ENCODE measurements around the gene FAM50B. TPM values are rescaled to one million over a fixed set of nuclear protein-coding genes. Genes with fewer than 3 reads are reported as not detected.

Gene FAM50B
- polyA plus RNA-seq, 4 donors: 9.3 to 13.0 (median 11.1) TPM

DNA sequence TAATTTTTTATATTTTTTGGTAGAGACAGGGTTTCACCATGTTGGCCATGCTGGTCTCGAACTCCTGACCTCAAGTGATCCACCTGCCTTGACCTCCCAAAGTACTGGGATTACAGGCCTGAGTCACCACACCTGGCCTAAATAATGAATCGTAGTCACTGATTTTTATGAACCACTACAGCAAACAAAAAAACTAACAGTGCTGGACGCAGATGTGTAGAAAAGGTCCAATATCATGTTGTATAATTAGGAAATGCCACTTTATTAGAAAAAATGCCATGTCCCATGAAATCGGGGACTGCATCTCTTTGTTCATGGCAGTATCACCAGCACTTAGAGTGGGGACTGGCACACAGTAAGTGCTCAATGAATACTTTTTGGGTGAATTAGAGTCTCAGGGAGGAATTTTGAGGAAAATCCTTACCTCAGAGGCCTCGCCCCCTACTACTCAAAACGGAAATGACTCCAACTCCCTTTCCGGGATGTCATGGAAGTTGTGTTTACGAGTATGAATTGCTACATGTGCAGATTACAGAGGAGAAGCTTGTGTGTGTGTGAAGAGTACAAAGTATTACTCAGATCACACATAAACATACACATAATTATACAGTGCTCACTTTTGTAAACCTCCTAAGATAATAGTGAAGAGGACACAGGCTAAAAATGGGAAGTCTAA, 43.6 kb upstream of the FAM50B start:
- no peak for FAIRE-seq

DNA sequence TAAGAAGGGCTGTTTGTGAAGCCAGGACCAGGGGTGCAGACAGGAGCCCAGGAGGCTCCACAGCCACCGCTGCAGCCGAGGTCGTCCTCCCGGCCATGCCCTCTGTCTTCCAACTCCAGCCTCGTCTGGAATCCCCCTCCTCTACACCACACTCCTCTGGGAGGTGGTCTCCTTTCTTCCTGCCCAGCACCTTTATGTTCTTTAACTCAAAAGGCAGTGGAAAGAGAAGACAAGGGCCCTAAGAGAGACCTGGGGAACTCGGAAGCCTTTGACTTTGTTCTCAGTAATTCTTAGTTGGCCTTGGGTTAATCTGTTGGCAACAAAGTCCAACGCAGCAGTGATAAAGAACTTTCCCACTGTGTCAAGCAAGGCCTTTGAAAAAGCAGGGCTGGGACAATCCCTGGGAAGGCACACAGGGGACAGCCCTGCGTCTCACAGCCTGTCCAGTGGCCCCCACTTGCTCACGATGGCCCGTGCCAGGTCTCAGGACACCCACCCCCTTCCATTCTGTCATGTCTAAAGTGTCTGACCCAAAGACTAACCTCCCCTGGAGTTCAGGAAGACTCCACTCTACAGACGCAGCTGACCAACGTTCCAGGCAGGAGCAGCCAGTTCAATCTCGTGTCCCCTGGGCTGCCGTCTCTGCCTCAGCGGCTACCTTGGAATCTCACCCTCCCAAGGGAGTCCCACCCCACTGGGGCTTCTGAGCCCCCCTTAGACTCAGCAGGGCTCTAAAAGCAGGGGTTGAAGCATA, 42.8 kb upstream of the FAM50B start:
- Histone ChIP-seq H3K27me3 (ENCODE audit: control insufficient read depth in 3 of 3, insufficient read depth in 3 of 3, low read length in 3 of 3) (no peaks in the 10 kb centered on the region), H3K4me1 (ENCODE audit: control insufficient read depth in 3 of 3, insufficient read depth in 2 of 3, low read depth in 1 of 3, low read length in 2 of 3) (peaks cover 0 to 34% (median 2%) of the 10 kb centered on the region in 3 donors), H3K4me3 (ENCODE audit: low read depth in 1 of 3, low read length in 3 of 3) (no peak overlapping the region), H3K36me3 (ENCODE audit: control insufficient read depth in 3 of 3, insufficient read depth in 2 of 3, low read depth in 1 of 3, low read length in 3 of 3) (no peaks in the 10 kb centered on the region), H3K9me3 (ENCODE audit: control insufficient read depth in 2 of 2, insufficient read depth in 1 of 2, low read depth in 1 of 2, low read length in 1 of 2) (no peaks in the 10 kb centered on the region), H3K27ac (ENCODE audit: low read depth in 1 of 3, low read length in 2 of 3) (peak overlapping the region; percentile 76 to 94 (median 79))
- DNase-seq (peak; percentile 90 to 94), FAIRE-seq (no peak)
- WGBS, 3 donors: 24 to 65% (median 32%) methylated on average over 15 of the region's 15 CpGs

More for the DNA sequence above, 43.6 kb upstream of the FAM50B start:
- H3K27me3 ChIP-seq (ENCODE audit: control insufficient read depth in 3 of 3, insufficient read depth in 3 of 3, low read length in 3 of 3): no peaks in the 10 kb centered on the region
- peak; percentile 74 to 77 for DNase-seq
- WGBS, 3 donors: 56 to 71% (median 61%) methylated on average over 8 of the region's 8 CpGs
- peaks cover 0 to 34% (median 2%) of the 10 kb centered on the region in 3 donors for H3K4me1 ChIP-seq (ENCODE audit: control insufficient read depth in 3 of 3, insufficient read depth in 2 of 3, low read depth in 1 of 3, low read length in 2 of 3)
- no peaks in the 10 kb centered on the region for H3K36me3 ChIP-seq (ENCODE audit: control insufficient read depth in 3 of 3, insufficient read depth in 2 of 3, low read depth in 1 of 3, low read length in 3 of 3)
- H3K27ac ChIP-seq (ENCODE audit: low read depth in 1 of 3, low read length in 2 of 3): peak overlapping the region; percentile 76 to 94 (median 79)
- H3K9me3 ChIP-seq (ENCODE audit: control insufficient read depth in 2 of 2, insufficient read depth in 1 of 2, low read depth in 1 of 2, low read length in 1 of 2): no peaks in the 10 kb centered on the region
- no peak overlapping the region for H3K4me3 ChIP-seq (ENCODE audit: low read depth in 1 of 3, low read length in 3 of 3)

DNA sequence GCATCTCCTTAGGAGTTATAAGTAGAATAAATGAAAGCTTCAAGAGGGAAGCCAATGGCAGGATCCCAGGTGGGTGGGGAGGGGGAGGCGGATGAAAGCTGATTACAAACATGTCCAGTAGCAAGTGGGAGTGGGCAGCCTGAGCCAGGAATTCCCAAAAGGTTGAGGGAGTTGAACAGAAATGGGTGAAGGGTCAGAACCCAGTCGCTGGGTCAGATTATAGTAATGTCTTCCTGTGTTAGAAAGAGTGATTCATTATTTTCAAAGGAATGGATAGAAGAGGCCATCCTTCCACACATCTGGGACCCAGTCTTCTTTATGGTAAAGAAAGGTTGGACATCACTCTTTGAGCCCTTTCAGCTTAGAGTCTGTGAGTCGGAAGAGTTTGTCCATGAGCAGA, 41.0 kb upstream of the FAM50B start:
- no peak for DNase-seq
- peaks cover 0 to 3% (median 0%) of the 10 kb centered on the region in 3 donors for H3K36me3 ChIP-seq (ENCODE audit: control insufficient read depth in 3 of 3, insufficient read depth in 2 of 3, low read depth in 1 of 3, low read length in 3 of 3)
- no peak for FAIRE-seq
- H3K4me1 ChIP-seq (ENCODE audit: control insufficient read depth in 3 of 3, insufficient read depth in 2 of 3, low read depth in 1 of 3, low read length in 2 of 3): peaks cover 0 to 34% (median 2%) of the 10 kb centered on the region in 3 donors
- 88 to 94% (median 91%) methylated on average over 3 of the region's 3 CpGs for WGBS, 3 donors
- H3K9me3 ChIP-seq (ENCODE audit: control insufficient read depth in 2 of 2, insufficient read depth in 1 of 2, low read depth in 1 of 2, low read length in 1 of 2): no peaks in the 10 kb centered on the region
- no peak overlapping the region for H3K4me3 ChIP-seq (ENCODE audit: low read depth in 1 of 3, low read length in 3 of 3)
- no peak overlapping the region for H3K27ac ChIP-seq (ENCODE audit: low read depth in 1 of 3, low read length in 2 of 3)
- H3K27me3 ChIP-seq (ENCODE audit: control insufficient read depth in 3 of 3, insufficient read depth in 3 of 3, low read length in 3 of 3): no peaks in the 10 kb centered on the region

DNA sequence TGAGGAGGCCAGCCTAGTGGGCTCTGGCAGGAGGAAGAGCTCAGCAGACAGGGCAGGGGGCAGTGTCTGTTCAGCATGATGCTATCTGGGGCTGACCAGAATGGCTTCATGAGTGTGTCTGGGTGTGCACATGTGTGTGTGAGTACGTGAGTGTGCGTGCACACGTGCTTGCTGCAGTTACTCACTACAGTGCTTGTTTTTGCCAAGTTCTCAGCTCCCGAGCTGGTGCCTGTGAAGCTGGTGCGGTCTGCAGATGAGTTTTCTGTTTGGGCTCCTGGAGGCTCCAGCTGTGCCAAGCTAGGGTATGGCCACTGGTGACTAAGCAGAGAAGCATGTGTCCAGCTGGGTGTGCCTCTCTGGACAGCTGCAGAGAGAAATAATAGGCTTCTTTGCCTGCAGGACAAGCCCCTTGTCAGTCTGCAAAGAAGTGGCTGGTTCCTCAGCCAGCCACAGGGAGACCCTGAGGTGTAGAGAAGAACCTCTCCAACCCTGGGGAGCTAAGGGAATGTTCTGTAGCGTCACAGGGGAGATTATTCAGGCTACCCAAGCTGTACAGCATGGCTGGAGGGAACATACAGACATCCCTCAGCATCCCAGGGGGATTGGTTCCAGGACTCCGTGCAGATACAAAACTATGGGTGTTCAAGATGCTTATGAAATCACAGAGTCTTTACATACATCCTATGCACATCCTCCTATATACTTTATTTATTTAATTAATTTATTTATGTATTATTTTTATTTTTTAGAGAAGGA, 40.2 kb upstream of the FAM50B start:
- Histone ChIP-seq H3K9me3 (ENCODE audit: control insufficient read depth in 2 of 2, insufficient read depth in 1 of 2, low read depth in 1 of 2, low read length in 1 of 2) (no peaks in the 10 kb centered on the region), H3K36me3 (ENCODE audit: control insufficient read depth in 3 of 3, insufficient read depth in 2 of 3, low read depth in 1 of 3, low read length in 3 of 3) (peaks cover 0 to 3% (median 0%) of the 10 kb centered on the region in 3 donors), H3K27ac (ENCODE audit: low read depth in 1 of 3, low read length in 2 of 3) (no peak overlapping the region), H3K27me3 (ENCODE audit: control insufficient read depth in 3 of 3, insufficient read depth in 3 of 3, low read length in 3 of 3) (no peaks in the 10 kb centered on the region), H3K4me3 (ENCODE audit: low read depth in 1 of 3, low read length in 3 of 3) (no peak overlapping the region), H3K4me1 (ENCODE audit: control insufficient read depth in 3 of 3, insufficient read depth in 2 of 3, low read depth in 1 of 3, low read length in 2 of 3) (peaks cover 0 to 33% (median 2%) of the 10 kb centered on the region in 3 donors)
- WGBS, 3 donors: 73 to 86% (median 79%) methylated on average over 7 of the region's 7 CpGs
- peak; percentile 20 to 61 for DNase-seq
- no peak for FAIRE-seq

DNA sequence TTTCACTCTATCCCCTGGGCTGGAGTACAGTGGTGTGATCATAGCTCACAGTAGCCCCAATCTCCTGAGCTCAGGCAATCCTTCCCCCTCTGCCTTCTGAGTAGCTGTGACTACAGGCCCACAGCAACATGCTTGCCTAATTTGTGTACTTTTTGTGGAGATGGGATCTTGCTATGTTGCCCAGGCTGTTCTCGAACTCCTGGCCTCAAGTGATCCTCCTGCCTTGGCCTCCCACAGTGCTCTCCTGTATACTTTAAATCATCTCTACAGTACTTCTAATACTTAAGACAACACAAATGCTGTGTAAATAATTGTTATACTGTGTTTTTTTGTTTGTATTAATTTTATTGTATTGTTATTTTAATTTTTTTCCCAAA, 39.7 kb upstream of the FAM50B start:
- H3K4me3 ChIP-seq (ENCODE audit: low read depth in 1 of 3, low read length in 3 of 3): no peak overlapping the region
- no peak overlapping the region for H3K27ac ChIP-seq (ENCODE audit: low read depth in 1 of 3, low read length in 2 of 3)
- FAIRE-seq (no peak), DNase-seq (no peak)
- peaks cover 0 to 3% (median 0%) of the 10 kb centered on the region in 3 donors for H3K36me3 ChIP-seq (ENCODE audit: control insufficient read depth in 3 of 3, insufficient read depth in 2 of 3, low read depth in 1 of 3, low read length in 3 of 3)
- WGBS, 3 donors: 87 to 94% (median 90%) methylated on average over 1 of the region's 1 CpG
- no peaks in the 10 kb centered on the region for H3K27me3 ChIP-seq (ENCODE audit: control insufficient read depth in 3 of 3, insufficient read depth in 3 of 3, low read length in 3 of 3)
- no peaks in the 10 kb centered on the region for H3K9me3 ChIP-seq (ENCODE audit: control insufficient read depth in 2 of 2, insufficient read depth in 1 of 2, low read depth in 1 of 2, low read length in 1 of 2)
- H3K4me1 ChIP-seq (ENCODE audit: control insufficient read depth in 3 of 3, insufficient read depth in 2 of 3, low read depth in 1 of 3, low read length in 2 of 3): peaks cover 0 to 30% (median 2%) of the 10 kb centered on the region in 3 donors

DNA sequence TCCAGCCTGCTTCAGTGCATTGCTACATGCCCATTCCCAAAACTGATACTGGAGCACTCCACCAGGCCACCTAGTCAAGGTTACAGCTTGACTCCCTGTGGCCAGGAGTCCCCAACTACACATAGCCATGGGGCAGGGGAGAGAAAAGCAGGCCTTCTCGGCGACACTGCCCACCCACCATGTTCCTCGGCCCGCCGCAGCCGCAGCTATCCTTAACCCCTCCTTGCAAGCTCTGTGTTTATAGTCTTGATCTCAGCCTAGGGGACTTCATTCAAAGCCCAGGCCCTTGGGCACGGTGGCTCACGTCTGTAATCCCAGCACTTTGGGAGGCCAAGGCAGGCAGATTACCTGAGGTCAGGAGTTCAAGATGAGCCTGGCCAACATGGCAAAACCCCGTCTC, 39.2 kb upstream of the FAM50B start:
- Histone ChIP-seq H3K27me3 (ENCODE audit: control insufficient read depth in 3 of 3, insufficient read depth in 3 of 3, low read length in 3 of 3) (no peaks in the 10 kb centered on the region), H3K27ac (ENCODE audit: low read depth in 1 of 3, low read length in 2 of 3) (no peak overlapping the region), H3K9me3 (ENCODE audit: control insufficient read depth in 2 of 2, insufficient read depth in 1 of 2, low read depth in 1 of 2, low read length in 1 of 2) (no peaks in the 10 kb centered on the region), H3K4me3 (ENCODE audit: low read depth in 1 of 3, low read length in 3 of 3) (no peak overlapping the region), H3K36me3 (ENCODE audit: control insufficient read depth in 3 of 3, insufficient read depth in 2 of 3, low read depth in 1 of 3, low read length in 3 of 3) (peaks cover 0 to 3% (median 0%) of the 10 kb centered on the region in 3 donors), H3K4me1 (ENCODE audit: control insufficient read depth in 3 of 3, insufficient read depth in 2 of 3, low read depth in 1 of 3, low read length in 2 of 3) (peaks cover 0 to 30% (median 2%) of the 10 kb centered on the region in 3 donors)
- FAIRE-seq: no peak
- 92 to 95% (median 93%) methylated on average over 9 of the region's 9 CpGs for WGBS, 3 donors
- no peak for DNase-seq

DNA sequence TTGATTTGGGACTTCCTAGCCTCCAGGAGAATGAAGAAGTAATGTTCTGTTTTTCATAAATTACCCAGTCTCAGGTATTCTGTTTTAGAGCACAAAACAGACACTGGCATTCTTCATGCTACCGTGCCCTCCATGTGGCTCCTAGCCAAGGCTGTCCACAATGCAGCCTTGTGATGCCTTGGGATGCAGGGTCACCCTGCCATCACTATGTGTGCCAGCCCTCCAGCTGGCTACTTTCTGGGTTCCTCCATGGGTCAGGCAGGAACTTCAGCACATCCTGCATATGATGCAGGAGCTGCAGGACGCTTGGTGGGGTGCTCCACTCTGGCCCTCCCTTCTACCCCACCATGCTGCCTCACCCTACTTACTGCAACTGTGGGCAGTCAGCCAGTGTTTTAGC, 38.0 kb upstream of the FAM50B start:
- H3K36me3 ChIP-seq (ENCODE audit: control insufficient read depth in 3 of 3, insufficient read depth in 2 of 3, low read depth in 1 of 3, low read length in 3 of 3): peaks cover 0 to 3% (median 0%) of the 10 kb centered on the region in 3 donors
- peaks cover 0 to 18% (median 2%) of the 10 kb centered on the region in 3 donors for H3K4me1 ChIP-seq (ENCODE audit: control insufficient read depth in 3 of 3, insufficient read depth in 2 of 3, low read depth in 1 of 3, low read length in 2 of 3)
- H3K27me3 ChIP-seq (ENCODE audit: control insufficient read depth in 3 of 3, insufficient read depth in 3 of 3, low read length in 3 of 3): no peaks in the 10 kb centered on the region
- WGBS, 3 donors: 49 to 60% (median 53%) methylated on average over 2 of the region's 2 CpGs
- H3K9me3 ChIP-seq (ENCODE audit: control insufficient read depth in 2 of 2, insufficient read depth in 1 of 2, low read depth in 1 of 2, low read length in 1 of 2): no peaks in the 10 kb centered on the region
- FAIRE-seq: no peak
- DNase-seq: no peak
- H3K27ac ChIP-seq (ENCODE audit: low read depth in 1 of 3, low read length in 2 of 3): no peak overlapping the region
- no peak overlapping the region for H3K4me3 ChIP-seq (ENCODE audit: low read depth in 1 of 3, low read length in 3 of 3)

DNA sequence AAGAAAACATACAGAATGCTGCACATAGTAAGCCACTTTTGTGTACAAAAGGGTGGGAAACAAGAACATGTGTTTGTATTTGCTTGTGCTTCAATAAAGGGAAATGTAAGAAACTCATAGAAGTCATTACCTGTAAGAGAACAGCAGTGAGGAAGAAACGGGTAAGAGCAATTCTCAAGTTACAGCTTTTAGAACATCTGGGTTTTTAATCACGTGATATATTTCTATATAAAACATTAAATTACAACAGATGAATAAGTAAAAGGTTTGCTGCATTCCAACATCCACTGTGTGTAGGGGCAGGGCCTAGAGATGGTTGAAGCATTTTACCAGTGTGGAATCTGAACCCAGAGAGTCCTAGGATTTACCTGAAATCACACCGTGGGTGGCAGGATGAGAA, 36.6 kb upstream of the FAM50B start:
- H3K27me3 ChIP-seq (ENCODE audit: control insufficient read depth in 3 of 3, insufficient read depth in 3 of 3, low read length in 3 of 3): no peaks in the 10 kb centered on the region

More for the DNA sequence above, 36.6 kb upstream of the FAM50B start:
- Histone ChIP-seq H3K36me3 (ENCODE audit: control insufficient read depth in 3 of 3, insufficient read depth in 2 of 3, low read depth in 1 of 3, low read length in 3 of 3) (peaks cover 0 to 3% (median 0%) of the 10 kb centered on the region in 3 donors), H3K4me1 (ENCODE audit: control insufficient read depth in 3 of 3, insufficient read depth in 2 of 3, low read depth in 1 of 3, low read length in 2 of 3) (peaks cover 0 to 11% (median 0%) of the 10 kb centered on the region in 3 donors), H3K27ac (ENCODE audit: low read depth in 1 of 3, low read length in 2 of 3) (no peak overlapping the region), H3K4me3 (ENCODE audit: low read depth in 1 of 3, low read length in 3 of 3) (no peak overlapping the region), H3K9me3 (ENCODE audit: control insufficient read depth in 2 of 2, insufficient read depth in 1 of 2, low read depth in 1 of 2, low read length in 1 of 2) (no peaks in the 10 kb centered on the region)
- WGBS, 3 donors: 73 to 81% (median 77%) methylated on average over 3 of the region's 3 CpGs
- FAIRE-seq: no peak
- no peak for DNase-seq

All from small intestine (tissue), 7 donors.